Measurements from ENCODE around the gene CBY2. TPM values are rescaled to one million over a fixed set of nuclear protein-coding genes. Genes with fewer than 3 reads are reported as not detected.
A peak's percentile ranks its signal among the peaks of the same experiment; 100 is the strongest.

CBY2 gene
- total RNA-seq, 1 experiment from 2014 or later, result not detected

DNA sequence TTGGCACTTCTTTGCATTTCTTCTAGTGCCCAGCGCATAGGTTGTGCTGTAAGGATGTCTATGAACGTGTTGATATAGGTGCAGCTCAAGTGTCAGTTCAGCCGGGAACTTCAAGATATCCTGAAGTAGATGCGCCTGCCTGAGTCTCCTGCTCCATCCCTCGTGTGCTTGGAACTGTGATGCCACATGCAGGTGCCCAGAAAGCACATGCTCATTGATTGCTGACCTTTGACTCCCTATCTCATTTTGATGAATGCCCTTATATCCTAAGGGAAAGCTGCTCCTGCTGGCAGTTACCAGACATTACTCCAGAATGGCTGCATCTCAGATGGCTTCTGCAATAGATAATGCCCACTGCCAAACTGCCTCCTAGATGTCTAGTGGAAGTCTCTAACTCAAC is 40.9 kb downstream of the CBY2 start:
- no peaks in the 10 kb centered on the region for H3K27me3 ChIP-seq (ENCODE audit: insufficient read depth, low read length)
- no peak overlapping the region for H3K27ac ChIP-seq (ENCODE audit: low read depth, low read length)
- no peak for TF ChIP-seq REST (IDR thresholded peaks at IDR 0.05; ENCODE audit: low read depth)
- TF ChIP-seq, protein P1, sequence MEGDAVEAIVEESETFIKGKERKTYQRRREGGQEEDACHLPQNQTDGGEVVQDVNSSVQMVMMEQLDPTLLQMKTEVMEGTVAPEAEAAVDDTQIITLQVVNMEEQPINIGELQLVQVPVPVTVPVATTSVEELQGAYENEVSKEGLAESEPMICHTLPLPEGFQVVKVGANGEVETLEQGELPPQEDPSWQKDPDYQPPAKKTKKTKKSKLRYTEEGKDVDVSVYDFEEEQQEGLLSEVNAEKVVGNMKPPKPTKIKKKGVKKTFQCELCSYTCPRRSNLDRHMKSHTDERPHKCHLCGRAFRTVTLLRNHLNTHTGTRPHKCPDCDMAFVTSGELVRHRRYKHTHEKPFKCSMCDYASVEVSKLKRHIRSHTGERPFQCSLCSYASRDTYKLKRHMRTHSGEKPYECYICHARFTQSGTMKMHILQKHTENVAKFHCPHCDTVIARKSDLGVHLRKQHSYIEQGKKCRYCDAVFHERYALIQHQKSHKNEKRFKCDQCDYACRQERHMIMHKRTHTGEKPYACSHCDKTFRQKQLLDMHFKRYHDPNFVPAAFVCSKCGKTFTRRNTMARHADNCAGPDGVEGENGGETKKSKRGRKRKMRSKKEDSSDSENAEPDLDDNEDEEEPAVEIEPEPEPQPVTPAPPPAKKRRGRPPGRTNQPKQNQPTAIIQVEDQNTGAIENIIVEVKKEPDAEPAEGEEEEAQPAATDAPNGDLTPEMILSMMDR (IDR thresholded peaks at IDR 0.05 in 2 of 3, conservative IDR thresholded peaks at IDR 0.05 in 1 of 3; ENCODE audit: borderline replicate concordance in 1 of 3, insufficient read depth in 1 of 3, low read depth in 2 of 3, low read length in 2 of 3), result 0 out of 6 replicates have a peak, but pooled peaks of 1 of the 3 experiments have one; percentile 1
- TF ChIP-seq CEBPB (IDR thresholded peaks at IDR 0.05; ENCODE audit: low read depth), result no peak
- TF ChIP-seq ZBTB33 (IDR thresholded peaks at IDR 0.05; ENCODE audit: extremely low read depth, insufficient replicate concordance, low read length), result no peak
- no peak for TF ChIP-seq TCF7L2 (IDR thresholded peaks at IDR 0.05; ENCODE audit: borderline replicate concordance, extremely low read depth, insufficient read depth, insufficient read length)
- no peak for TF ChIP-seq ELF1 (IDR thresholded peaks at IDR 0.05; ENCODE audit: borderline replicate concordance, low read depth)
- no peak overlapping the region for H3K9ac ChIP-seq (ENCODE audit: low read length)
- intact Hi-C loops (cut with micrococcal nuclease), result no loop called here
- H3K36me3 ChIP-seq (ENCODE audit: control insufficient read depth in 1 of 2, insufficient read depth in 2 of 2, low read length in 2 of 2), result no peaks in the 10 kb centered on the region
- no peak for DNase-seq (ENCODE audit: low read depth, low spot score)
- H3K4me2 ChIP-seq (ENCODE audit: low read length), result no peak overlapping the region
- no peaks in the 10 kb centered on the region for H4K20me1 ChIP-seq (ENCODE audit: insufficient read depth)
- H3K4me1 ChIP-seq (ENCODE audit: control insufficient read depth in 1 of 2, insufficient read depth in 2 of 2, low read length in 2 of 2), result no peaks in the 10 kb centered on the region
- H3K9me2 ChIP-seq (ENCODE audit: insufficient read depth), result no peaks in the 10 kb centered on the region
- no peak overlapping the region for H2AFZ ChIP-seq (ENCODE audit: low read depth, low read length, poor library complexity, severe bottlenecking)
- no TSS peak for BruUV-seq (replicated peaks)
- CTCF ChIA-PET, result no interaction called here
- H3K9me3 ChIP-seq (ENCODE audit: control insufficient read depth in 1 of 2, insufficient read depth in 1 of 2, low read depth in 1 of 2, low read length in 2 of 2), result no peaks in the 10 kb centered on the region
- POLR2A ChIA-PET, result no interaction called here
- no peak overlapping the region for H3K4me3 ChIP-seq (replicated peaks in 1 of 2; ENCODE audit: low read depth in 1 of 2, low read length in 2 of 2)
- ATAC-seq, result no peak
- RAD21 ChIA-PET (ENCODE audit: low non-redundant PET in 1 of 2, low total read pairs in 2 of 2, uncharacterized antibody in 2 of 2, unreplicated experiment in 2 of 2), result no interaction called here
- no peaks in the 10 kb centered on the region for H3K79me2 ChIP-seq (ENCODE audit: insufficient read depth, low read length)

Measured in HCT116 (cell line).